HG03060 (cell line): ENCODE data around the gene MPZL2.

ENCODE experiments used
- ATAC-seq: cut with Tn5 transposase; IDR thresholded peaks from one replicate; pipeline ENCODE4 v1.9.1; 2021; ENCODE audit warnings: low read depth, moderate number of reproducible peaks; ENCODE audit not compliant: unreplicated experiment

The MPZL2 gene

DNA sequence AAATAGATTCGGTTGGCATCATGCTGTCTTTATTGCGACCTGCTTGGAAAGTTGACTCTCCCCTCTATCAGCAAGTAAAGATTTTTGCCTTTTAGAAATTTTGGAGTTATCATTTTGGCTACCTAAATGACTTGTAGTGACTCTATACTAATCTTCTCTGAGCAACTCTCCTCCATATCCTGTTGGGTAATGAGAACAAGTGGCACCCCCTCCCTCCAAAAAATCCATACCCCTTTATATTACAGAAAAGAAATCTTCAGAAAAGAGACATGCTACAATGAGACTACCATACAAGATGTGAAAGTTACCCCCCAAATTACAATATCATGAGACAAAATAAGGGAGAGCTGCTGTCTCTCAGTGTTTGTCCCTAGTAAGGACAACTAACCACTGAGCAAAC lies 40.5 kb downstream of the MPZL2 start:
- ATAC-seq, result no peak

DNA sequence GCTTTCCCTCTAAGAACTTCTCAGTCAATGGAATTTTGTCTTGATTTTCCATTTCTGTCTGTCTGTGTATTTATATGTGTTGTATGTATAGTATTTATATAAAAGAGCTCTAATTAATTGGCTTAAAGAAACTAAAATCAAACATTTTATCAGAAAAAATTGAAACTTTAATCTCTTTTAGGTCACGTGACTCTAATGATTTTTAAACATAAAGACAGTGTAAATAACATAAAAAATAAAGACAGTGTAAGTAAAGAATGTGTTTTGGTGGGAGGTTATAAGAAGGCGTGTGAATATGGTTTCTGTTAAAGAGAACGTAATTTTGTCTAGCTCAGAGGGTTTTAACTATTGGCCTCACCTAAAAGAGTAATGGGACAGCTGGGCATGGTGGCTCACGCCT lies 41.7 kb downstream of the MPZL2 start:
- ATAC-seq, result no peak

DNA sequence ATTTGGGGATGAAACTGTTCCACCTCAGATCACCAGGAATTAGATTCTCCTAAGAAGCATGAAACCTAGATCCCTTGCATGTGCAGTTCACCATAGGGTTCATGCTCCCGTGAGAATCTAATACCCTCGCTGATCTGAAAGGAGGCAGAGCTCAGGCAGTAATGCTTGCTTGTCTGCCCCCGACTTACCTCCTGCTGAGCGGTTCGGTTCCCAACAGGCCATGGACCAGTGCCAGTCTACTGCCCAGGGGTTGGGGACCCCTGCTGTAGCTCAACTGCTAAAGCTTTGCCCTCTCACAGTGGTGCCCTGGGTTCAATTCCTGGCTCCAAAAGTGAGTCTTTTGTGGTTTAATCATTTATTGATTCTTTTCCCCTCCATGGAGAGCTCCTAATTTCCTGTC lies 42.7 kb downstream of the MPZL2 start:
- no peak for ATAC-seq

DNA sequence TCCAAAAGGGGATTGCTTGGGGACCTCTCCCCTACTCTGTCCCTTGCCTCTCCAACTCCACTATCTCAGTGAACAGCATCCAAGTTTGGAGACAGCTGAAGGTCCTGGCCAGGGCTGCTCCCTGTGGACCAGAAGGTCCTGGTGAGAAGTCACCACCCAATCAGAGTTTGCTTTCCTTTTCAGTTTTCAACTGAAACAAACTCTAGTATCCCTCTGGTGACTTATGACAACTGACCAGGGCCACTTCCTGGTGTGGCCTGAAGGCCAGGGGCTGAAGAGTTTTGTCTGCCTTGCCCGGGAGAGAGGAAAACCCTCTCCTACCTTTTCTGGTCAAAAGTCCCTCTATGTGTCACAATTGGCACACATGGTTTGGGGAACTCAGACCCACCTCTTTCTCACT lies 44.4 kb downstream of the MPZL2 start:
- no peak for ATAC-seq

DNA sequence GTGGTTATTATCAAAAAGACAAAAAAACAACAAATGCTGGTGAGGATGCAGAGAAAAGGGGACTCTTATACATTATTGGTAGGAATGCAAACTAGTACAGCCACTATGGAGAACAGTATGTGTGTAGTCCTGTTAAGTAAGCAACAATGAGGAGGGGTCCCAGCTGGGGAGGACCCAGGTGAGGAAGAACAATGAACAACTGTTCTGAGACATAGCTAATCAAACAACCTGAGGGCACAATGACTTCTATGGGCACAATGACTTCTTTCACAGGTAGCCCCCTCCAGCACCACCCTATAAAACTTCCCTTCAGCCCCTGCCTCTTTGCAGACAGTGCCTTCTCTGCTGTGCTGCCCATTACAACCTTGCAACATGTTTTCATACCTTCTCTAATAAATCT lies 44.9 kb downstream of the MPZL2 start:
- no peak for ATAC-seq

DNA sequence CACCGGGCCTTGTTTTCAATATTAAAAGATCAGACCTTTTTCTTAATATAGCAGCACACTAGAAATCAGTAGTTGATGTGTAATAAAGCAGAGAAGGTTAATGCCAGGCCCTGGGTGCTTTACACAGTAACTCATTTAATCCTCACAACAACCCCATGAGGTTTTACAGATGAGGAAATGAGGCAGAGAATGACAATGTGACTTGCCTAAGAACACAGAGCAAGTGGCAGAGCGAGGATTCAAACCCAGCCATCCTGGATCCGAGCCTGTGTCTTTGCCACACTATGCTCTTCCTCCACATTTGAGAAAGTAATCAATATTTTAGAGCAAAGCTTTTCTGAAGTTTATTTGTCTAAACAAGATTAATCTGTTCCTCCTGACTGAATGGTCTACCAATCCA lies 46.5 kb downstream of the MPZL2 start:
- no peak for ATAC-seq

DNA sequence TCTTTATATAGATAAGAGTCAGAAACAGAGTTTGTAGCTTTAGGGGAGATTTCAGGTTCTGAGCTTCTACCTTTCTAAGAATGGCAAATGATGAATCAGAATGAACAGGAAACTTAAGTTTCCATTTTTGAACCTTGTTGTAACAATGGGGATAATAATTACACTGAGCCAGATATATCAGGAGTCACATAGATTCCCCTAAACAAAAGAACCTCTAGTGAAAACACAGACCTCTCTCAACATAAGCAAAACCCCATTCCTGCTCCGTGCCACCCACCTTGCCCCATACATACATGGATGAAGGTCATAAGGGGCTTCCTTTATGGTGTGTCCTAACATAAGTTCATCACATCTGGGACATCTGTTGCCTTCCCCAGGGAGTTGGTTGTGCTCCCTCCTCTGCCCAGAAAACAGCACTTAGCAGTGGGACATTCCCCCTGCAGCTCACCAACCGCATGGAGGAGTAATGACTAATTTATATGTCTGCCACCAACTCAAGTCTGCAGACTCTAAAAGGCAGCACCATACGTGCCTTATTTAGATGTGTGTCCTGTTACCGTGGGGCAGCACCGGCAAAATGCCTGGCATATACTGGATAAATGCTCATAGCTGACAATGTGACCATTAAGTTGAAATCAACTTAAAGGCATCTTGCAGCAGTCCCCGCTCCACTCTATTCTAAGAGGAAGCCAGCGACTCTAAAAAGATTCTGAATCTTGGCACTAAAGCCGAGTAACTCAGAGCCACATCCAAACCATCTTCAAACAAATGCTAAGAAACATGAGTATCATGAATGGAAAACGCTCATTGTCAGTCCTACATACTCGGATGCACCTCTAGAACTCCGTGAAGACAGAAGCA lies 47.2 kb downstream of the MPZL2 start:
- no peak for ATAC-seq

DNA sequence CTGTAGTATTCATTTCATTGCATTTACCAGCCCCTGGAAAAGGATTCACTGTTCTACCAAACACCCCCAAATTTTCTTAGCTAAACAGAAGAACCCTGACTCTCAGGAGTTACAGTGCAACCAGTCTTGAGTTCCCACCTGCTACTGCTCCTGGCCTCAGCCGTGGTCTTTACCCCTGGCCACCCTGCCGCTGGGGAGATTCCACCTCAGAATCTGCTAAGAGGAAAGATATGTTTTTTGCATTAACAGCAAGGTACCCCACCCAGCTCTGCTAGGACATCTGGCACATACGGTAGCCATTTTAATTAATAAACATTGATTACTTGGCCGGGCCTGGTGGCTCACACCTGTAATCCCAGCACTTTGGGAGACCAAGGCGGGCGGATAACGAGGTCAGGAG lies 48.3 kb downstream of the MPZL2 start:
- ATAC-seq, result no peak

DNA sequence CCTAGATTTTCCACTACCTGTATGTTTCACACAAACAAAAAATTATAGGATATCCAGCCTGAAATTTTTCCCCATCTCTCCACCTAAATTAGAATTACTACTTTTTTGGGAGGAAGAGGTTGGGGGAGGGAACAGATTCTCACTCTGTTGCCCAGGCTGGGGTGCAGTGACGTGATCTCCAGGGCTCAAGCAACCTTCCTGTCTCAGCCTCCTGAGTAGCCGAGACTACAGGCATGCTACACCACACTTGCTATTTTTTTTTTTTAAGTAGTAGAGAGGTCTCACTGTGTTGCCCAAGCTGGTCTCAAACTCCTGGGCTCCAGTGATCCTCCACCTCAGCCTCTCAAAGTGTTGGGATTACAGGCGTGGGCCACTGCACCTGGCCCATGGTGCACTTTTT lies 48.8 kb downstream of the MPZL2 start:
- no peak for ATAC-seq

DNA sequence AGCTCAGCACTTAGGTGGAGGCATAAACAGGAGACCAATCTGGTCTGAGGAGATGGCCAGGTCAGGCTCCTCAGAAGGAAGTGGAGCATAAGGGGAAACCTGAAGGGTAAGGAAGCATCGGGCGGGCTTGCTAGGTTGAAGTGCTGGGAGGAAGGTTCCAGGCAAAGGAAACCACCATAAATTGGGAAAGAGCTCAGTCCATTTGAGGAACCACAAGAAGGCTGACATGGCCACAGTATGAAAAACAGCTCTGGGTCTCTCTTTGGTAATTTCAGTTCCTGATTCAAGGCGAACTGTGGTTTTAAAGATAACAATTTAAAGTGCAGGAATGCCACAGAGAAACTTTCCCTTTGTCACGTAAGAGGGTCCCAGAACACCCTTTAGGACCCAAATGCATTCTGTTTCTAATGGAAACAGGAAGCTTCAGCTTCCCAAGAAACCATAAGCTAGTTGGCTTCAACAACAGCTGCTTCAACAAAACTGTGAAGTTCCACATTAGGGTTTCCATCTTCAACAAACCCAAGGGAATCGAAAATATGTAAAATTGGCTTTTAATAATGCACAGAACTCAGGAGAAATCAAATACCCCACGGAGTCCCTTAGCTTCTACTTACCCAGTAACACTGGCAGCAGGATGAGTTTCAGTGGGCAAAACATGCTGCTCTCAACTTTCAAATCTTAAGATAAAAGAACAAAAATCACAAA lies 49.7 kb downstream of the MPZL2 start:
- ATAC-seq, result no peak

DNA sequence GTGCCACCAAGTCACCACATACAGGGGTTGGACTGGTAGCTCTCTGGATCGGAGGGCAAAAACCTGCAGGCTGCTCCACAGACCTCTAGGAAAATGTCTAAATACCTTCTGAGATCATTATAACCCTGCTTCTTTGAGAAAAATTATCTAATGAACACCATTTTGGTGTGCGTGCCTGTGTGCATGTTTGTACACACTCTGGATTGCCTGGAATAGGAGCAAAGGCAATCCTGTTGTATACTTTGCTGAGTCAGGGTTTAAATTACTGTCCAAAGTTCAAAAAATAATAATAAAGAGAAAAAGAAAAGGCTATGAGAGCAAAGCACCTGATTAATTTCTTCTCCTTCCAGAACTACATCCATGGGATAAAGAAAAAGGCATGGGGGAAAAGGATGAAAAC lies 50.3 kb downstream of the MPZL2 start:
- ATAC-seq, result no peak

DNA sequence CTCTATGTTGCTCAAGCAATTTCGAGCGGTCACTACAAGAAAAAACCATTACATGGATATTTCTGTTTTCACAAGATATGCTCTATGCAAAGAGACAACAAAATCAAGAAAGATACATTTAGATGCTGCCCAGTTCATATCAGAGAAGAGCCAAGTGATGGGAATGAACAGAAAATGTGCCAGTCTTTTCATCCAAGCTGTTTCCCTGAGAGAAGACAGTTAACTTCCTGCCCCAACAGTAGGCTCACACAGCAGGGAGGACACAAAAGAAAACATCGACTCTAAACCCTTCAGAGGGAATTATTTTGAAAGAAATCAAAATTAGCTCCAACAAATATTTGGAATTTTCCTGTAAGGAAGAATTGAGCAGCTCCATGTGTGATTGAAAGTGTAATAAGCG lies 50.9 kb downstream of the MPZL2 start:
- ATAC-seq, result no peak

DNA sequence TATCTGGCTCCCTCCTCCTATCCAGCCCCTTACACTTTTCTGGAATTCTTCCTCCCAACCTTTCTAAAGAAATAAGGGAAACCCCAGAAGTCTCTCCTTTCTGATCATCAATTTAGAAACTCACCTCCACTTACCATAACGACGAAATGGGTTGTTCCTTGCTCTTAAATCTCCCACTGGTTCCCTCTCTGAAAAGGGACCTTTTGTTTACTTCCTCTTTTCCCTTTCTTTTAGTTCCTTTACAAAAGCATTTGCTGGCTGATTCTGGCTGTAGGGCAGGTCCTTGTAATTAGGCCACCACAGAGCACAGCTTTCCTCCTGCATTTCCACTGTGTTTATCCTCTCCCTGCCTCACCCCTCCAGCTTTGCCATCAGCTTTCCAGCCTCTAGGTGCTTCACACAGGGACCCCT lies 51.3 kb downstream of the MPZL2 start:
- ATAC-seq, result no peak

DNA sequence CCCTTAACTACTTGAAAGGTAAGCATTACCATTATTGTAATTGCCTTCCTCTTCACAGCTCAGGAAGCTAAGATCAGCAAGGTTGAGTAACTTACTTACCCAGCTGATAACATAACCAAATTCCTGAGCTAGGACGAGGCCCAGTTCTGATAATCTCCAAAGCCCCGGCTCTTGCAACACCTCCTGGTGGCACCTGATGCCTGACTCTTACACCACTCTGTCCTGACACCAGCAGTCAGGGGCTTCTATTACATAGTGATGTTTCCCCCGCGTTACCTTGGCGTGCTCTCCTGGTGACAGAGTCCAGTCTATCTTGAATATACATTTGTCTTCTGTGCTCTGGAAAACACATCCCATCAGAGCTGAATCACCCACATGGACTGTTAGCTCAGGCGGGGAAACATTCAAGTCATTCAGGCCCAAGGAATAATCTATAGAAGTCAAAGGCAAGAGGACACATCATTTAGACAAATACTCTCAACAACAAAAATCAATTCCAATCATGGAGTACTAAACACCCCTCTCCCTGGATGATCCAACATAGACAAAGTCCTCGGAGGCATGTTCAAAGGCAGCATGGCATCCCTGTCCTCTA lies 51.9 kb downstream of the MPZL2 start:
- no peak for ATAC-seq

DNA sequence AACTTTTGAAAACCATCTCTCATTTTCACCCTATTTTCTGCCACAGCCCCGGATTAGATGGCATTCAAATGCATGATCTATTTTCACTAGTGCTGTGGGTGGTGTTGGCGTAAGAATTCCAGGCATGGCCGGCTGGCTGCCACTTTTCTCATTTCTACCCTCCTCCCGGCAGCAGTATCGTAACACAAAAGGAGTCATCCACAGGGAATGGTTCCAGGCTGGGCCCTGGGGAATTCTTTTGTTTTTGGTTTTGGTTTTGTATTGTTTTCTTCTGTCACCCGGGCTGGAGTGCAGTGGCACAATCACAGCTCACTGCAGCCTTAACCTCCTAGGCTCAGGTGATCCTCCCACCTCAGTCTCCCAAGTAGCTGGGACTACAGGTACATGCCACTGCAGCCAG lies 53.1 kb downstream of the MPZL2 start:
- ATAC-seq, result no peak

DNA sequence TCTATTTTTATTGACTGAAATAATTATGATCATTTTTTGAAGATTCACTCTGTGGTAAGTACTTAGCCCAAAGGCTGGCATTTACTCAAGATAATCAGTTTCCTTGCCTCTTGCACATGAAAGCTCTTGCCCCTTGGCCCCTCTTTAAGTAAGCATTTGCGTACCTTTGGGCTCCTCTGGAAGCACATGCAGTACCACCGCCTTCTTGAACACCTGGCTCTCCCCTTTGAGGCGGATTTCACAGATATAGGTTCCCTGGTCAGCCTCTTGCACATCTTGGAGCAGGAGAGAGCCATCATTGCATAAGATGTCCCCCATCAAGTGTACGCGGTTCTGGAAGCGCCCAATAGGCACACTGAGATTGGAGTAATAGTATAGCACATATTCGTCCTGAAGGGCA lies 53.8 kb downstream of the MPZL2 start:
- ATAC-seq, result no peak

DNA sequence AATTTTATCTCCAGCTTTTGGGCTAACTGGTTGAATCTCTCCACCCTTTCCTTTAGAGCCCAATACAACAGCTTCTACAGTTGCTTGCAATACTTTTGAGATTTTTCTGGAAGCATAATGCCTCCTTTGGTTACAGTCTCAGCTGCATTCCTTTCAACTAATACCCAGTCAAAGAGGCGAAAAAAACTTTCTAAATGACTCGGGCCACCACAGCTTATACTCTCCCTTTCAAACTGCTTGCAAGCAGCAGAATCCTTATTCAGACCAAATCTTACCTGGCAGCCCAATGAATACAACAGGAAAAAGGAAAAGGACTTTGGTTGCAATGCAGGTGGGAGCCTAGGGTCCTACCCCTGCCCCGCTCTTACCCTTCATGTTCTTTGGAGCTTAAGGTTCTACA lies 55.1 kb downstream of the MPZL2 start:
- no peak for ATAC-seq

DNA sequence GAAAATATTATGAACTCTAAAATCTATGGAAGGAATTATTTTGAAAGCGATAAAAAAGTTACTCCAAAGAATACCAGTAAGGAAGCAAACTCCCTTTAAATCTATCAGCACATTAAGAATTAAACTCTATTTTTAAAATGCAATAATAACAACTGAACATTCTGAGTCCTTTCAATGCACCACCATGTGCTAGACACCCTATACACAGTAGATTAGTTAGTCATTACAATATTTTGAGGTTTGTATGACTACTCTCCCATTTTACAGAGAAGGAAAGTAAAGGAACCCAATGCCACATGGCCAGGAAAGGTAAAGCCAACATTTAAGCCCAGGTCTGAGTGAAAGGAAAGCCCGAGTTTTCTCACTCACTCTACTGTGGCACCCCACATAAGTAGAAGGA lies 57.0 kb downstream of the MPZL2 start:
- no peak for ATAC-seq

DNA sequence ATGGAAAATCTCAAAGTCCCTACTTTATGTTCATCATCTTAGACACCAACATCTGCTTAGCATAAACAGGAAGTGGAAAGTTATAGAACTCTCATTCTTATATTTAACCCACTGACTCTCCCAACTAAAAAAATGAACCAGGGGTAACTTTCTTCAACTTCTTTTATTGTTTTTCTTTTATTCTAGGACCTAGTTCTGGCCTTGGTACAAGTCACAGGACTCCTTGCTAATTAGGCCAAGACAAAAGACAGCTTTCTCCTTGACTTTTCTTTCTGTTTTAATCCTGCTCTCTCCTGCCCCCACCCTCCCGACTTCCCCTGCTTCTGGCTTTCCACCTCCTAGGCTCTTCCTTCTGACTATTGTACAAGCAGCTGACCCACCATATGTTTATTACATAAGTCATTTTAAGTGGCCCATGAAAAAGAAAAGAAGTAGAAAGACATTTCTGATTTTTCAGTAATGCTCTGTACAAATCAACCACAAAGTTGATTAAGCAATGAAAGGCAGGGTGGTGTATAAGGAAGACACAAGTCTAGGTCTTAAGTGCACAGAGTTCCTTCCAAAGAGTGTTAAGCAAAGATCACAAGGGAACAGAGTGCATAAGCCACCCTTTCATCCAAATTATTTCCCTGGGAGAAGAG lies 57.6 kb downstream of the MPZL2 start:
- ATAC-seq, result no peak

DNA sequence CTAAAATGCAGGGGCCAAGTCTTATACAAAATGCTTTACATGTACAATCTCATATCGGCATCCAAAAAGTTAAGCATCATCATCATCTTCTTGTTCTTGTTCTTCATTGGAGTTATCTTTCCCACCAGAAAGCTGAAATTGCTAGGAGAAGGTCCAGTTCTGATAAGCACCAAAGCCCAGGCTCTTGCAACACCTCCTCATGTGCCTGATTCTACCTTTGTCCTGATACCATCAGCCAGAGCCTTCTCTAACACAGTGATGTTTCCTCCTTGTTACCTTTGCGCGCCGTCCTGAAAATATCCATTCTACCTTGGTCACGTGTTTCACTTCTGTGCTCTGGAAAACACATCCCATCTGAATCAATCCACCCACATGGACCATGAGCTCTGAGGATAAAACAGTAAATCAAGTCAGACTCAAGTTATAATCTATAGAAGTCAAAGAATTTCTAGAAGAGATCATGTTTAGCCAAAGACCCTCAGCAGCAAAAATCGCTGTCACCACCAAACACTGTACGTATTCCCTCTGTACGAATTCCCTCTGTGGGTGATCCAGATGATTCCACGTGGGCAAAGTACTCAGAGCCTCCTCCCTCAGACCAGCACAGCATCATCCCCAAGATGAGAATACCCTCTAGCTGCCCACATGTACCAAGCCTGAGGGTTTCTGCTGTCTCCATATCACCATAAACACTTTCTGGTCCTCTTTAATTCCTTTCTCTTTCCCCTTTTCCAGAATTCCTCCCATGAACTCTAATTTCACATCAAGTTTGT lies 58.3 kb downstream of the MPZL2 start:
- no peak for ATAC-seq
